HCT116 (cell line): ENCODE measurements around the gene SLC35F1. TPM values are rescaled to one million over a fixed set of nuclear protein-coding genes. Genes with fewer than 3 reads are reported as not detected.

Source experiments
- ATAC-seq: fragments of 200-7000 bp; cut with Tn5 transposase; 2 replicates; pipeline ENCODE4 v1.9.1; 2020; ENCODE audit warnings: mild to moderate bottlenecking, moderate library complexity
- BruUV-seq: library from RNA; stranded (reverse); fragments of 400-500 nt; replicated peaks from 2 replicates; lab custom pipeline; 2021; lab: Mats Ljungman, UMichigan
- CTCF ChIA-PET: fragments of 300-600 bp; sonication (Branson Sonifier 250); formaldehyde crosslinking; loops from one replicate; lab custom pipeline; 2021; ENCODE audit warnings: antibody characterized with exemption; lab: Charles Lee
- POLR2A ChIA-PET: fragments of 300-600, 350-600 bp; sonication (Branson Sonifier 250); formaldehyde crosslinking; loops from one replicate; lab custom pipeline; 2021; ENCODE audit warnings: antibody characterized with exemption; lab: Charles Lee
- RAD21 ChIA-PET, 2 experiments: fragments of 300-600 bp; sonication (Branson Sonifier 250); formaldehyde crosslinking; loops; one replicate each; lab custom pipeline; 2023; ENCODE audit warnings: low total read pairs in 2 of 2; ENCODE audit not compliant: uncharacterized antibody in 2 of 2, unreplicated experiment in 2 of 2, low non-redundant PET in 1 of 2; lab: Charles Lee
- DNase-seq: peaks from one replicate; pipeline ENCODE4 v3.0.0-alpha.2; 2010; ENCODE audit warnings: low read depth, low spot score
- H2AFZ ChIP-seq: fragments of 200-600 bp; shearing (Covaris generic), sonication (generic); 2 replicates; pipeline ENCODE4 v1.6.1; 2017; ENCODE audit warnings: low read depth, mixed run types, mixed read lengths, antibody characterized with exemption, low read length; ENCODE audit not compliant: poor library complexity, severe bottlenecking
- H3K27ac ChIP-seq: 2 replicates; pipeline ENCODE4 v1.5.1; 2012; ENCODE audit warnings: low read depth, low read length
- H3K27me3 ChIP-seq: fragments of 200-600 bp; sonication (generic); 2 replicates; pipeline ENCODE4 v1.6.1; 2016; ENCODE audit warnings: mixed run types, low read length, mixed read lengths; ENCODE audit not compliant: insufficient read depth
- H3K36me3 ChIP-seq, 2 experiments: fragments of 200-500 bp in 1 of 2; fragments of 200-600 bp in 1 of 2; sonication (Bioruptor generic) in 1 of 2; sonication (generic) in 1 of 2; 2 replicates each; pipeline versions ENCODE4 v1.5.1 to v1.6.1; 2014 to 2016; ENCODE audit warnings: low read length in 2 of 2, inconsistent platforms in 1 of 2, mixed read lengths in 1 of 2, mixed run types in 1 of 2; ENCODE audit not compliant: insufficient read depth in 2 of 2, control insufficient read depth in 1 of 2
- H3K4me1 ChIP-seq, 2 experiments: fragments of 200-600 bp in 1 of 2; sonication (generic) in 1 of 2; 2 replicates each; pipeline versions ENCODE4 v1.5.1 to v1.6.1; 2012 to 2017; ENCODE audit warnings: low read length in 2 of 2, inconsistent platforms in 1 of 2, mild to moderate bottlenecking in 1 of 2, mixed read lengths in 1 of 2, mixed run types in 1 of 2, moderate library complexity in 1 of 2; ENCODE audit not compliant: insufficient read depth in 2 of 2, control insufficient read depth in 1 of 2
- H3K4me2 ChIP-seq: fragments of 200-600 bp; sonication (generic); 2 replicates; pipeline ENCODE4 v1.6.1; 2017; ENCODE audit warnings: mixed run types, low read length, mixed read lengths
- H3K4me3 ChIP-seq, 2 experiments: fragments of 200-600 bp in 1 of 2; sonication (generic) in 1 of 2; replicated peaks in 1 of 2; 2 replicates each; pipeline ENCODE4 v1.5.1; 2011 to 2016; ENCODE audit warnings: low read length in 2 of 2, control low read depth in 1 of 2, low read depth in 1 of 2, mild to moderate bottlenecking in 1 of 2, mixed read lengths in 1 of 2, mixed run types in 1 of 2
- H3K79me2 ChIP-seq: fragments of 200-600 bp; sonication (generic); 2 replicates; pipeline ENCODE4 v1.6.1; 2017; ENCODE audit warnings: mild to moderate bottlenecking, mixed run types, low read length, moderate library complexity, mixed read lengths; ENCODE audit not compliant: insufficient read depth
- H3K9ac ChIP-seq: fragments of 200-600 bp; sonication (generic); 2 replicates; pipeline ENCODE4 v1.6.1; 2016; ENCODE audit warnings: low read length, mixed read lengths
- H3K9me2 ChIP-seq: fragments of 200-600 bp; sonication (generic), shearing (Covaris generic); 2 replicates; pipeline ENCODE4 v1.6.1; 2017; ENCODE audit warnings: mixed run types, mild to moderate bottlenecking, moderate library complexity; ENCODE audit not compliant: insufficient read depth
- H3K9me3 ChIP-seq, 2 experiments: fragments of 200-500 bp in 1 of 2; fragments of 200-600 bp in 1 of 2; sonication (Bioruptor generic) in 1 of 2; sonication (generic) in 1 of 2; 2 replicates each; pipeline ENCODE4 v1.6.1; 2014 to 2017; ENCODE audit warnings: low read length in 2 of 2, mixed read lengths in 2 of 2, inconsistent platforms in 1 of 2, low read depth in 1 of 2, mild to moderate bottlenecking in 1 of 2, mixed run types in 1 of 2, moderate library complexity in 1 of 2; ENCODE audit not compliant: control insufficient read depth in 1 of 2, insufficient read depth in 1 of 2
- H4K20me1 ChIP-seq: fragments of 200-600 bp; sonication (generic), shearing (Covaris generic); 2 replicates; pipeline ENCODE4 v1.6.1; 2017; ENCODE audit warnings: mixed run types, mild to moderate bottlenecking, moderate library complexity; ENCODE audit not compliant: insufficient read depth
- CBX3 ChIP-seq: IDR thresholded peaks from 2 replicates; pipeline ENCODE4 v1.6.1; 2012; ENCODE audit warnings: low read depth
- CEBPB ChIP-seq: IDR thresholded peaks from 2 replicates; pipeline ENCODE4 v1.6.1; 2012; ENCODE audit warnings: low read depth
- EGR1 ChIP-seq: IDR thresholded peaks from 2 replicates; pipeline ENCODE4 v1.6.1; 2012; ENCODE audit warnings: low read depth
- ELF1 ChIP-seq: IDR thresholded peaks from 2 replicates; pipeline ENCODE4 v1.6.1; 2012; ENCODE audit warnings: low read depth, borderline replicate concordance
- EZH2 ChIP-seq: fragments of 200-600 bp; sonication (generic); IDR thresholded peaks from 2 replicates; pipeline ENCODE4 v1.6.1; 2017; ENCODE audit warnings: antibody characterized with exemption, mixed run types
- EZH2phosphoT487 ChIP-seq: fragments of 200-600 bp; IDR thresholded peaks from 2 replicates; pipeline ENCODE4 v1.6.1; 2018; ENCODE audit warnings: antibody characterized with exemption, borderline replicate concordance
- JUND ChIP-seq: IDR thresholded peaks from 2 replicates; pipeline ENCODE4 v1.6.1; 2012
- POLR2AphosphoS5 ChIP-seq: IDR thresholded peaks from 2 replicates; pipeline ENCODE4 v1.6.1; 2011; ENCODE audit warnings: mild to moderate bottlenecking, low read depth, low read length, moderate library complexity
- RAD21 ChIP-seq: IDR thresholded peaks from 2 replicates; pipeline ENCODE4 v1.6.1; 2012; ENCODE audit warnings: low read depth, mild to moderate bottlenecking
- SIN3A ChIP-seq: IDR thresholded peaks from 2 replicates; pipeline ENCODE4 v1.6.1; 2012; ENCODE audit warnings: low read depth
- SRF ChIP-seq: IDR thresholded peaks from 2 replicates; pipeline ENCODE4 v1.6.1; 2012; ENCODE audit warnings: low read depth
- TCF7L2 ChIP-seq: IDR thresholded peaks from 2 replicates; pipeline ENCODE4 v1.7.0; 2011; ENCODE audit warnings: borderline replicate concordance, inconsistent platforms; ENCODE audit not compliant: insufficient read depth, insufficient read length; ENCODE audit errors: extremely low read depth
- YY1 ChIP-seq: IDR thresholded peaks from 2 replicates; pipeline ENCODE4 v1.6.1; 2011; ENCODE audit warnings: low read length, low read depth, moderate library complexity, mild to moderate bottlenecking; ENCODE audit not compliant: insufficient replicate concordance; ENCODE audit errors: extremely low read depth
- ZFX ChIP-seq: fragments of 450-650 bp; IDR thresholded peaks from 2 replicates; pipeline ENCODE4 v1.6.1; 2017
- ZNF274 ChIP-seq: fragments of 200-500 bp; sonication (Bioruptor generic); IDR thresholded peaks from 2 replicates; pipeline ENCODE4 v1.6.1; 2014; ENCODE audit warnings: mild to moderate bottlenecking, low read depth, low read length, inconsistent platforms
- intact Hi-C: fragments of 100-400 bp; cut with micrococcal nuclease; formaldehyde crosslinking; loops from 2 replicates; pipeline ENCODE4 v1.10.0; 2022
- total RNA-seq: library from RNA; stranded (reverse); gene quantifications from one replicate; pipeline ENCODE4 v1.2.1, GENCODE V29; 2021; ENCODE audit not compliant: unreplicated experiment
- TF ChIP-seq, protein P1 (sequence below): IDR thresholded peaks from 2 replicates; pipeline ENCODE4 v1.6.1; 2012
- TF ChIP-seq, protein P2 (sequence below): IDR thresholded peaks from 2 replicates; pipeline ENCODE4 v1.6.1; 2012
- TF ChIP-seq, protein P3 (sequence below), 3 experiments: fragments of 200-600 bp in 1 of 3; sonication (generic) in 1 of 3; IDR thresholded peaks in 2 of 3; conservative IDR thresholded peaks in 1 of 3; 2 replicates each; pipeline ENCODE4 v1.5.1; 2012 to 2017; ENCODE audit warnings: low read depth in 2 of 3, low read length in 2 of 3, antibody characterized with exemption in 1 of 3, borderline replicate concordance in 1 of 3, control low read depth in 1 of 3, mild to moderate bottlenecking in 1 of 3, mixed read lengths in 1 of 3, mixed run types in 1 of 3, moderate library complexity in 1 of 3; ENCODE audit not compliant: insufficient read depth in 1 of 3
- TF ChIP-seq, protein P4 (sequence below): IDR thresholded peaks from 2 replicates; pipeline ENCODE4 v1.6.1; 2011; ENCODE audit warnings: mild to moderate bottlenecking, low read length, moderate library complexity; ENCODE audit not compliant: insufficient replicate concordance; ENCODE audit errors: extremely low read depth
- TF ChIP-seq, protein P5 (sequence below): IDR thresholded peaks from 2 replicates; pipeline ENCODE4 v1.6.1; 2012; ENCODE audit warnings: low read depth

SLC35F1 gene
- total RNA-seq, 1 experiment from 2014 or later: 0.07 TPM

DNA sequence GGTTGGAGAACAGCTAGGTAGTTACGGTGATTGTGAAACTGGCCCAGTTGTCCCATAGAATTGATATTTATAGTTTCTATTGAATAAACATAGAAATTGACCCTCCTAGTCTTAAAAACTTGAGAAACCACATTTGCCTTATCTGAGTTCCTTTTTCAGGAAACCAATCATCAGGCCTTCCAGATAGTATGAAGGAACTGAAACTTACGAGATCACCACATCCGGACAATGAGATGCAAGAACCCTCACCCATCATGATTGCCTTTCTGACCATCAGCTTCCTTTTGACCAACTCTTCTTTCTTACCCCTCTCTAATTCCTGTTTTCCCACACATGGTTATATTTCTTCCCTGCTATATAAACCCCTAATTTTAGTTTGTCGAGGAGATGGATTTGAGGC lies 21.8 kb downstream of the SLC35F1 start:
- no peaks in the 10 kb centered on the region for H3K4me1 ChIP-seq
- BruUV-seq: no TSS peak
- ChIA-PET POLR2A (no interaction called here), RAD21 (no interaction called here), CTCF (no interaction called here)
- no peak overlapping the region for H3K4me2 ChIP-seq
- no peak for DNase-seq
- intact Hi-C loops: no loop called here
- H3K27me3 ChIP-seq: no peaks in the 10 kb centered on the region
- H3K36me3 ChIP-seq: no peaks in the 10 kb centered on the region
- H2AFZ ChIP-seq: no peak overlapping the region
- no peaks in the 10 kb centered on the region for H3K79me2 ChIP-seq
- no peaks in the 10 kb centered on the region for H4K20me1 ChIP-seq
- H3K9me3 ChIP-seq: no peaks in the 10 kb centered on the region; a peak in 1 of 4 replicates
- no peak overlapping the region for H3K4me3 ChIP-seq
- no peaks in the 10 kb centered on the region for H3K9me2 ChIP-seq
- TF ChIP-seq, protein P1, sequence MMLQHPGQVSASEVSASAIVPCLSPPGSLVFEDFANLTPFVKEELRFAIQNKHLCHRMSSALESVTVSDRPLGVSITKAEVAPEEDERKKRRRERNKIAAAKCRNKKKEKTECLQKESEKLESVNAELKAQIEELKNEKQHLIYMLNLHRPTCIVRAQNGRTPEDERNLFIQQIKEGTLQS: no peak
- TF ChIP-seq JUND (no peak), EZH2phosphoT487 (no peak), ZNF274 (no peak), YY1 (no peak), POLR2AphosphoS5 (no peak), SIN3A (no peak), ZFX (no peak), RAD21 (no peak), CBX3 (no peak), ELF1 (no peak), SRF (no peak), EGR1 (no peak), TCF7L2 (no peak), EZH2 (no peak), CEBPB (no peak)
- TF ChIP-seq, protein P2, sequence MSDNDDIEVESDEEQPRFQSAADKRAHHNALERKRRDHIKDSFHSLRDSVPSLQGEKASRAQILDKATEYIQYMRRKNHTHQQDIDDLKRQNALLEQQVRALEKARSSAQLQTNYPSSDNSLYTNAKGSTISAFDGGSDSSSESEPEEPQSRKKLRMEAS: no peak
- TF ChIP-seq, protein P3, sequence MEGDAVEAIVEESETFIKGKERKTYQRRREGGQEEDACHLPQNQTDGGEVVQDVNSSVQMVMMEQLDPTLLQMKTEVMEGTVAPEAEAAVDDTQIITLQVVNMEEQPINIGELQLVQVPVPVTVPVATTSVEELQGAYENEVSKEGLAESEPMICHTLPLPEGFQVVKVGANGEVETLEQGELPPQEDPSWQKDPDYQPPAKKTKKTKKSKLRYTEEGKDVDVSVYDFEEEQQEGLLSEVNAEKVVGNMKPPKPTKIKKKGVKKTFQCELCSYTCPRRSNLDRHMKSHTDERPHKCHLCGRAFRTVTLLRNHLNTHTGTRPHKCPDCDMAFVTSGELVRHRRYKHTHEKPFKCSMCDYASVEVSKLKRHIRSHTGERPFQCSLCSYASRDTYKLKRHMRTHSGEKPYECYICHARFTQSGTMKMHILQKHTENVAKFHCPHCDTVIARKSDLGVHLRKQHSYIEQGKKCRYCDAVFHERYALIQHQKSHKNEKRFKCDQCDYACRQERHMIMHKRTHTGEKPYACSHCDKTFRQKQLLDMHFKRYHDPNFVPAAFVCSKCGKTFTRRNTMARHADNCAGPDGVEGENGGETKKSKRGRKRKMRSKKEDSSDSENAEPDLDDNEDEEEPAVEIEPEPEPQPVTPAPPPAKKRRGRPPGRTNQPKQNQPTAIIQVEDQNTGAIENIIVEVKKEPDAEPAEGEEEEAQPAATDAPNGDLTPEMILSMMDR (IDR thresholded peaks at IDR 0.05 in 2 of 3, conservative IDR thresholded peaks at IDR 0.05 in 1 of 3; ENCODE audit: borderline replicate concordance in 1 of 3, insufficient read depth in 1 of 3, low read depth in 2 of 3, low read length in 2 of 3): no peak
- TF ChIP-seq, protein P4, sequence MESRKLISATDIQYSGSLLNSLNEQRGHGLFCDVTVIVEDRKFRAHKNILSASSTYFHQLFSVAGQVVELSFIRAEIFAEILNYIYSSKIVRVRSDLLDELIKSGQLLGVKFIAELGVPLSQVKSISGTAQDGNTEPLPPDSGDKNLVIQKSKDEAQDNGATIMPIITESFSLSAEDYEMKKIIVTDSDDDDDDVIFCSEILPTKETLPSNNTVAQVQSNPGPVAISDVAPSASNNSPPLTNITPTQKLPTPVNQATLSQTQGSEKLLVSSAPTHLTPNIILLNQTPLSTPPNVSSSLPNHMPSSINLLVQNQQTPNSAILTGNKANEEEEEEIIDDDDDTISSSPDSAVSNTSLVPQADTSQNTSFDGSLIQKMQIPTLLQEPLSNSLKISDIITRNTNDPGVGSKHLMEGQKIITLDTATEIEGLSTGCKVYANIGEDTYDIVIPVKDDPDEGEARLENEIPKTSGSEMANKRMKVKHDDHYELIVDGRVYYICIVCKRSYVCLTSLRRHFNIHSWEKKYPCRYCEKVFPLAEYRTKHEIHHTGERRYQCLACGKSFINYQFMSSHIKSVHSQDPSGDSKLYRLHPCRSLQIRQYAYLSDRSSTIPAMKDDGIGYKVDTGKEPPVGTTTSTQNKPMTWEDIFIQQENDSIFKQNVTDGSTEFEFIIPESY: no peak
- TF ChIP-seq, protein P5, sequence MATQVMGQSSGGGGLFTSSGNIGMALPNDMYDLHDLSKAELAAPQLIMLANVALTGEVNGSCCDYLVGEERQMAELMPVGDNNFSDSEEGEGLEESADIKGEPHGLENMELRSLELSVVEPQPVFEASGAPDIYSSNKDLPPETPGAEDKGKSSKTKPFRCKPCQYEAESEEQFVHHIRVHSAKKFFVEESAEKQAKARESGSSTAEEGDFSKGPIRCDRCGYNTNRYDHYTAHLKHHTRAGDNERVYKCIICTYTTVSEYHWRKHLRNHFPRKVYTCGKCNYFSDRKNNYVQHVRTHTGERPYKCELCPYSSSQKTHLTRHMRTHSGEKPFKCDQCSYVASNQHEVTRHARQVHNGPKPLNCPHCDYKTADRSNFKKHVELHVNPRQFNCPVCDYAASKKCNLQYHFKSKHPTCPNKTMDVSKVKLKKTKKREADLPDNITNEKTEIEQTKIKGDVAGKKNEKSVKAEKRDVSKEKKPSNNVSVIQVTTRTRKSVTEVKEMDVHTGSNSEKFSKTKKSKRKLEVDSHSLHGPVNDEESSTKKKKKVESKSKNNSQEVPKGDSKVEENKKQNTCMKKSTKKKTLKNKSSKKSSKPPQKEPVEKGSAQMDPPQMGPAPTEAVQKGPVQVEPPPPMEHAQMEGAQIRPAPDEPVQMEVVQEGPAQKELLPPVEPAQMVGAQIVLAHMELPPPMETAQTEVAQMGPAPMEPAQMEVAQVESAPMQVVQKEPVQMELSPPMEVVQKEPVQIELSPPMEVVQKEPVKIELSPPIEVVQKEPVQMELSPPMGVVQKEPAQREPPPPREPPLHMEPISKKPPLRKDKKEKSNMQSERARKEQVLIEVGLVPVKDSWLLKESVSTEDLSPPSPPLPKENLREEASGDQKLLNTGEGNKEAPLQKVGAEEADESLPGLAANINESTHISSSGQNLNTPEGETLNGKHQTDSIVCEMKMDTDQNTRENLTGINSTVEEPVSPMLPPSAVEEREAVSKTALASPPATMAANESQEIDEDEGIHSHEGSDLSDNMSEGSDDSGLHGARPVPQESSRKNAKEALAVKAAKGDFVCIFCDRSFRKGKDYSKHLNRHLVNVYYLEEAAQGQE: no peak
- no peak overlapping the region for H3K9ac ChIP-seq
- no peak overlapping the region for H3K27ac ChIP-seq
- no peak for ATAC-seq
